NCI-H2171 treated with DMSO at 0.1 percent for 48 hours (cell line): ENCODE measurements around the gene SERPINB5.

Experiments used
- DNase-seq: peaks from one replicate; lab custom pipeline; 2025; lab: John Stamatoyannopoulos, UW

Gene SERPINB5

DNA sequence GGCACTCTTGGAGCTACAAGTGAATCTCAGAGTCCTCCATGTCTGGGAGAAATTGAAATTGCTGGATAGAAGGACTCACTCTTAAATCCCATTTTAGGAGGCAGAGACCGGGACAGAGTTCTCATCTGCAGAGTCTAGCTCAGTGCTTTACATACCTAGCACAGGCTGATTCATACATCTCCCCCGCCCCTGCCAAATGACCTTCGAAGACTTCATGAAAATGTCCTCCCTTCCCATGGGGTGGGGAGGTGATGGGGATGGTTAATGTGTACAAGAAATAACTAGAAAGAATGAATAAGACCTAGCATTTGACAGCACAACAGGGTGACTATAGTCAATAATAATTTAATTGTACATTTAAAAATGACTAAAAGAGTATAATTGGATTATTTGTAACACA is 8.2 kb upstream of the SERPINB5 start:
- no peak for DNase-seq

GRCh38 chr18:63470751-63471150 is 6.0 kb upstream of the SERPINB5 start:
- DNase-seq: no peak

DNA sequence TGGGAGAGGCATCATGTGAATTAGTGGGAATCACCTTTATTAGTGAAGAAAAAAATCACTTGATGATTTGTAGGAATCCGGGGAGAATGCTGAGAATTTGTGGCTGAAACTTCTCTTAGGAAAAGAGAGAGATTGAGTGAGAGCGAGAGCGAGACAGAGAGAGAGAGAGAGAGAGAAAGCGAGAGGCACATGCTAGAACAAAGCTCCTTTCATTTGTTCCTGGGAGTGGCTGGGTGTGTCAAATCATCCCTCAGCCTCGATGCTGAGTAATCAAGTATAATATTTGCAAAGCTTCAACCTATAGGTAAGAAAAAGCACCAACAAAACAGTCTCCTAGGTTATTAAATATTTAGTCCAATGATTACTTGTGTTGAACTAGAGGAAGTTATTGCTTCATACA is 4.4 kb upstream of the SERPINB5 start:
- no peak for DNase-seq

DNA sequence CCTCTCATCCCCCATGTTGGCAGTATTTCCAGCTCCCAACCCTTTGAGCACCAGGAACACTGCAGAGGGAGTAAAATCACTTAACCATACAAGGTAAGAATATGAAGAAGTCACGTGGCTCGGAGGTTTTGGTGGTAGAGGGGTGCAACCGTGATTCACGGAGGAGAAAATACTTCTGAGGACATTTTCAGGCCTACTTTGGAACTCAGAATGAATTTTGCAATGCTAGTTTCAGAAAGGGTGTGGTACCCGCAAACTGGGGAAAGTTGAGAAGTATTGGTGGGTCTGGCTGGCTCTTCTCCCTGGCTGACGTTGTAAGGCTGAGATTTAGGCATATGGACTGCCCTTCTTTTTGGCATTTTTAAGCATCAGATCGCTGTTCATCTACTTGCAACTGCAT is 442 bp downstream of the SERPINB5 start:
- DNase-seq: no peak

- no peak for DNase-seq
Measured at GRCh38 chr18:63477968-63478367, 1.2 kb downstream of the SERPINB5 start.

DNA sequence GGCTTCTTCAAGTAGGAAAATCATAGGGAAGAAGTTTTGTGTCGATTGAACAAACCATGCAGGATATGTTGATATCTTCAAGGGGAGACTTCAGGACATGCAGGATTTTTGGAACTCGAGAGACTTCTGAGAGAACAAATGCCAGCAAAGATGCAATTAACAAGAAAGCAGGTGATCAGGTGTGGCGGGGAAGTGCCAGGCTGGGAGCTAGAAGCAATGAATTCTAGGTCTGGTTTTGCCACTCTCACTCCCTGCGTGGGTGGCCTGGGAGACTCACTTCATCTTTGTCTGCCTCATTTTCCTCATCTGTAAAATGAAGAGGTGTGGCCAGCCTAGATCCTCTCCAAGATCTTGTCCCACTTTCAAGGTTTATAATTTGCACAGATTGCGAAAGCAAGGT is 3.1 kb downstream of the SERPINB5 start:
- DNase-seq: no peak

DNA sequence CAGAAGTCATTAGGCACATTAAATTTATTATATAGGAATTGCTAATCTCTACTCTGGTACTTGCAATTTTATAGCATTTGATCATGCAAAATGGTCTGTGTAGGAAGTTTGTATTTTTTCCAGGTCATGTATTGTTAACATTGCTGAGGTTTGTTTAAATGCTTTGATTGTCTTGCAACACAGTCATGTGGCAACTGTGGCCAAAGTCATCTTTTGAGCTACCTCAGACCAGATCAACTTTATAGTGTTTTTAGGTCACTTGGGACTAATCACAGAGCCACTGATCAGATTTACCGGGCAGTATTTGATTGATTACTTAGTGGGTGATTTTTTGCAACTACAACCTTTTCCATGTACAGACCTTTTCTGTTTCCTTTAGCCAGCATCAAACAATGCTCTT is 3.7 kb downstream of the SERPINB5 start:
- no peak for DNase-seq

- no peak for DNase-seq
Measured at GRCh38 chr18:63480915-63481314, 4.2 kb downstream of the SERPINB5 start.

GRCh38 chr18:63487676-63488075 is 10.9 kb downstream of the SERPINB5 start:
- DNase-seq: no peak

DNA sequence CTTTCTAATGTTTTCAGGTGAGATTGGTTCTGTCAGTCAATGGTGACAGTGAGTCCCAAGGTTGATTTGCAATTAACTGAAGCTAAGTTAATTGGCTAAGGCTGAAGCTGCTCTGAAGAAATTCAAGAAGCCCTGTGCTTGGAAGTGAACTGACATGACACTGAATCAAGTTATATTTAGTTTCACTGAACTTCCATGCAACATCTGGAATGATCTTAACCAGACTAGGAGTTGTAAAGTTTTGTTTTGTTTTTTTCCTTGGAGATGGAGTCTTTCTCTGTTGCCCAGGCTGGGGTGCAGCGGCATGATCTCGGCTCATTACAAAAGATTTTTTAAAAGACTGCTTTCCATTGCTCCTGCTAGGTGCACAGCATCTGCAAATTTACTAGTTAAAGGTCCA is 11.4 kb downstream of the SERPINB5 start:
- no peak for DNase-seq

DNA sequence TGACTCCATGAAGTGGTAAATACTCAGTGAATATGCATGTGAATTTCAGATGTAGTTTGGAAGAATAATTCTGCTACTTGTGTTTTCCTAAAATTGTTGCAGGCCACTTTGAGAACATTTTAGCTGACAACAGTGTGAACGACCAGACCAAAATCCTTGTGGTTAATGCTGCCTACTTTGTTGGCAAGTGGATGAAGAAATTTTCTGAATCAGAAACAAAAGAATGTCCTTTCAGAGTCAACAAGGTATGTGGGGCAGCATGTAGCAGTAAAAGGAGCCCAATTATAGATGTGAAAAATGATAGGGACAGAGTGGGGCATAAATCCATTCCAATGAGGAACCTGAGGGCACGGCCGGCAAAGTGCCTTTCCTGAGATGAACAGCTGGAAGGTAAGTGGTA is 16.1 kb downstream of the SERPINB5 start:
- DNase-seq: no peak

- DNase-seq: no peak
Measured at GRCh38 chr18:63495675-63496074, 18.9 kb downstream of the SERPINB5 start.

DNA sequence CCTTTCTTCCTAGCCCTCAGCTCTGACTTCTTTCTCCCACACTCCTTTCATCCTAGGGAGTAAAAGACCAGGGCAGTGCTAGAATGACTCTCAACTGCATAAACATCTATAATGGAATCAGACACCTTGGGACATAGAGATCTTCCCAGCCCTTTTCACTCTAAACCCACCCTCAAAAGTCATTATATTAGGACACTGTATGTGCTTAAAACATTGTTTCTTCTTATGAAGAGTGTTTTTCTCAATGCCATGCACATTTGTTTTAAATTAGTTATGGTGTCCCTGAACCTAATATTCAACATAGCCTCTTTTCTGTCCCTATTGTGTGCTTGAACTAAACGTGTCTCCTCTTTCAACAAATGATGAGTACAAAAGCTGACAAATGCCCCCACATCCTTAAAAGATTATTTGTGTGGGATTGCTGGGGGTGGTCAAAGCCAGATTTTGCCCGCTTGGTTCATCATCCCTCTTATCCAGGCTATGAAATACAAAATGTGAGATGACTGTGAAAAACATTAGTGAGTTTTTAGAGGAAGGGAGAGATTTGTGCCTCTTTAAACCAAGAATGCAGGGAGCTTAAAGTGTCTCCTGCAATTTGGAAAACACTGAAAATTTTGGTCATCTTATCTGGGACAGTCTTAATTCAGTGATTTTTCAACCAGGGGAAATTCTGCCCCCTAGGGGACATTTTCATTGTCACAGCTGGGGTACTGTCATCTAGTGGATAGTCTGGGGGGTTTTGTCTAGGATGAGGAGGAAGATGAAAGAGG is 29.0 kb downstream of the SERPINB5 start:
- no peak for DNase-seq

DNA sequence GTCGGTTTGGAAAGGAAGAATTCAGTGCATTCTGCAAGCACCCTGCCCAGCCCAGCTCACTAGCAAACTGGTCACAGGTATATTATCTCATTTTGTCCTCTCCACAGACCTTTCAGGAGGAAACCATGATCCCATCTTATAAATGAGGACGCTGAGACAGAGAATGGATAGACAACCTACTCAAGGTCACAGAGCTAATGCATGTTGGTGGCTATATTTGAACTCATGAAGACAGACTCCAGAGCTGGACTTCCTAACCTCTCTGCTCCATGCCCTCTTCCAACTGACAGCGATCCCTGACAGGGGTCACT is 29.5 kb downstream of the SERPINB5 start:
- DNase-seq: no peak

GRCh38 chr18:63508596-63508995 is 31.8 kb downstream of the SERPINB5 start:
- no peak for DNase-seq

GRCh38 chr18:63511285-63511684 is 34.5 kb downstream of the SERPINB5 start:
- peak; percentile 33 for DNase-seq

DNA sequence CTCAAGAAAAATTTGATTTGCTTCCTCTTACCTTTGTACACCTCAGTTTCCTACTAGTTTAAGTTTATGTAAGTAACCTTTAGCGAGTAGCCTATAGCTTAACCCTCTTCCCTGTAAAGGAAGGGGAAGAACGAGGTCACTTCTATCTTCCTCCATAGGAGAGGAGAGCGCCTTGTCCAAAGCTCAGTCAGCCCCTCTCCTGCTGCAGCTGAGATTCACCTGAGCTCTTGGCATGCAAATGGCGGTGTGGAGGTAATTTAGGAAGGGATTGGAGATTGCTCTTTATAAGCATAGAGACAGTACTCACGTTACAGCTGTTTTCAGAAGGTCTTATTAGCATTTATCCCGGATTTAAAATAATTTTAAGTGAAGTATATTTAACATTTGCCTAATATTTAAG is 37.6 kb downstream of the SERPINB5 start:
- no peak for DNase-seq

GRCh38 chr18:63514888-63515678 is 38.3 kb downstream of the SERPINB5 start:
- DNase-seq: no peak

- no peak for DNase-seq
Measured at GRCh38 chr18:63515801-63516200, 39.0 kb downstream of the SERPINB5 start.

GRCh38 chr18:63518178-63519012 is 41.6 kb downstream of the SERPINB5 start:
- DNase-seq: peak; percentile 72

- DNase-seq: no peak
Measured at GRCh38 chr18:63520053-63520685, 43.4 kb downstream of the SERPINB5 start.

DNA sequence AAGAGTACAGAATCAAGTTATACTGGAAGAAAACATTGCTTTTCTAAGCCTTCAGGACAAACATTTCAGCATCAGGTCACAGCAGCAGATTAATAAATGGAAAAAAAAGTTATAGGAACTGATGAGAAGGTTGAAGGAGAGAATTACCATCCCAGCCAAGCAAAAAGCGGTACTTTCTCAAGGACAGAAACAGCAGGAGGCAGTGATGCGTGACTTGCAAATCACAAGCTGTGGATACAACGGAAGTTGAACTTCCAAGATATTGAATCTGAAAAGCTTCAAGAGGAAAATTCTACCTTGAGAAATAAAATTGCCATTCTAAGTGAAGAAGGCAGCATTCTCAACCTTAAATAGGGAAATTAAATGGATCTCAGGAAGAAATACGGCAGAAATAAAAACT is 46.9 kb downstream of the SERPINB5 start:
- DNase-seq: peak; percentile 5
